HFF-Myc (cell line): ENCODE data around the gene ANO8.

Experiments used
- DNase-seq: peaks from one replicate; pipeline ENCODE4 v3.0.0-alpha.2; 2011; ENCODE audit warnings: low read depth; ENCODE audit errors: extremely low read depth
- H3K4me3 ChIP-seq: replicated peaks from 2 replicates; pipeline ENCODE4 v1.5.1; 2011; ENCODE audit warnings: low read depth, mild to moderate bottlenecking, control low read depth, low read length
- CTCF ChIP-seq: IDR thresholded peaks from 2 replicates; pipeline ENCODE4 v1.5.1; 2012; ENCODE audit warnings: mild to moderate bottlenecking, low read depth, low read length, control low read depth; ENCODE audit errors: missing control alignments

ANO8 gene

GRCh38 chr19:17318966-17319365 is 15.7 kb downstream of the ANO8 start:
- no peak overlapping the region for H3K4me3 ChIP-seq
- no peak for TF ChIP-seq CTCF
- DNase-seq = no peak

- DNase-seq = no peak
- TF ChIP-seq CTCF = no peak
Measured at GRCh38 chr19:17314007-17314593, 20.6 kb downstream of the ANO8 start.

GRCh38 chr19:17312189-17313113 is 22.2 kb downstream of the ANO8 start:
- TF ChIP-seq CTCF = no peak
- no peak overlapping the region for H3K4me3 ChIP-seq
- DNase-seq = no peak

More at GRCh38 chr19:17314007-17314593, 20.6 kb downstream of the ANO8 start:
- no peak overlapping the region for H3K4me3 ChIP-seq

GRCh38 chr19:17311455-17312188 is 23.0 kb downstream of the ANO8 start:
- no peak overlapping the region for H3K4me3 ChIP-seq
- TF ChIP-seq CTCF = no peak
- no peak for DNase-seq

GRCh38 chr19:17309965-17310461 is 24.6 kb downstream of the ANO8 start:
- no peak for TF ChIP-seq CTCF
- H3K4me3 ChIP-seq = peak overlapping the region; percentile 100
- DNase-seq = no peak

GRCh38 chr19:17309198-17309964 is 25.3 kb downstream of the ANO8 start, which contains the start of gene DDA1:
TSS of gene DDA1 (plus strand) at chr19:17309563. CDS start at chr19:17309655, 92 bp downstream.
- peak within 1 kb of the TSS; percentile 100 for H3K4me3 ChIP-seq
- DNase-seq = peak; percentile 100
- no peak for TF ChIP-seq CTCF
